ENCODE measurements around the gene IFIT1. TPM values are rescaled to one million over a fixed set of nuclear protein-coding genes. Genes with fewer than 3 reads are reported as not detected.
"Not testable (repeated sequence)": the region's sequence is repeated elsewhere in the genome, so short reads cannot be mapped to it uniquely, and the experiment has no call there.

Gene IFIT1
- total RNA-seq, 1 experiment from 2014 or later = 26.9 TPM

DNA sequence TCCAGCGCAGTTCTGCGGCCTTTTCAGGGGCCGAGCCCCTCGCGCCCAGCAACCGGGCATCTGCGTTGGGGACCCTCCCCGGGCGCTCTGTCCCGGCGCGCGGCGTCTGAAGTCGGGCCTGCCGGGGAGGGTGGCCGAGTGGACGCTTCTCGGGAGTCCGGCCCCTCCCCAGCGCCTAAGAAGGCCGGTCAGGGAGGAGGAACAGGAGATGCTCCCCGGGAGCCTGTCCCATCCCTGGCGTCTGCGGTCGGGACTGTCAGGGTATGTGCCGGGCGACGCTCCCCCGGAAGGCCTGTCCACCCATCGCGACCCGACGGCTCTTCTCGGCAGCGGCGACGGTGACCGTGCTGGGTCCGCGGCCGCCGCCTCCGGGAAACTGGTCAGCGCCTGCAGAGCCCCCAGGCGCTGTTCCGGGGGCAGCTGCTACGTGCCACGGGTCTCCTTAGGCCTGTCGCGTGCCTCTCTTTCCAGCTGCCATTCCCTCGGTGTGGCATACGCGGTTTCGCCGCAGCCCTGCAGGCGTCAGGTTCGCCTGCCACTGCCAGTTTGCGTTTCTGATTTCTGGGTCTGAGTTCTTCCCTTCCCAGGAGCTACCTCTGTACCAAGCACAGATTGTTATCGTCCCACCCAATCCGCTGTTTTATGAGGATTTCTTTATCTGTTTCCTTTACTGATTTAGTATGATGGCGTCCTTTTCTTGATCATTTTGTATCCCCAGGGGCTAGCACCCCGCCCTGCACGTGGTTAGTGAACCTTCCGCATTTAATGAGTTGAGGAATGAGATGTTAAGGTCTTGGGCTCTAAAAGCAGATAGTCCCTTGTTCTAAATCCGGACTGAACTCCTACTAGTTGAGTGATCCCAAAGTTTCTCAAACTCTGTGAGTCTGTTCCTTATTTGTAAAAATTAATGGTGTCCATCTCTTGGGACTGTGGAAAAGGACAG is 22.7 kb downstream of the IFIT1 start:
- peak; percentile 77 for DNase-seq (ENCODE audit: low read depth)
- in situ Hi-C loops (cut with HindIII; ENCODE audit: low pct_unique_long_range_greater_than_20kb, low sequenced_read_pairs) = no loop called here

DNA sequence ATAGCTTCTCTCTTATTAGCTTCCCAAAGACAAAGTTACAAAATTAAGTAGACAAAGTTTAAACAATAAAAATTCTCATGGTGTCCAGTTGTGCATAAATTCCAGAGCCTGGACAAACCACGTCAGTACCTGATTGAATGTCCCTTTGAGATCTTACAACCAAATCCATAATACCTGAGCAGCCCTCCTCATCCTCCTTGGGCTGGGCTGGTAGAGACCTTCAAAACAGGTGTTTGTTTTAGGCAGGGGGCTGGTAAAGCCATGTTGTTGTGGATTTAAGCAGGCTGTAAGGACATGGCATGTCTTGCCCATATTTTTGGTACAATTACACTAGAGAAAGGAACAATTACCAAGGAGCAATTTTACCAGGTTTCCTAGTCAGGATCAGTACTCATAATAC is 24.0 kb downstream of the IFIT1 start:
- no peak for DNase-seq (ENCODE audit: low read depth)
- in situ Hi-C loops (cut with HindIII; ENCODE audit: low pct_unique_long_range_greater_than_20kb, low sequenced_read_pairs) = no loop called here

DNA sequence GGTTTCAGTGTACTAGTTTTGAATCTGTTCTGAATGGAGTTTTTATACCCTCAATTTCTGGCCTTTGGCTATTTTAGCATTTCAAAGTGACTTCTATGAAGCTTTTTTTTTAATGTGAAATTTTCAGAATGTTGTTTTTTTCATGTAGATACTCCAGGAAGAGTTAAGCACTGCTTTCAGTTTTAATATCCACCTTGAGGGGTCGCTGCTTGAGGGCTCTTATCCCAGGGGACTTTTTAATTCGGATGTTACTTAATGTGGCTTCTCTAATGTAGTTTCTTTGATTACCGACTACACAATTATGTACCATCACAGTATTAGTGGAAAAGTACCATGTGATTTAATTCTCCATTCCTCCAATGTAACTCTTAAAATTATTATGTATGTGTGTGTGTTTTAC is 27.1 kb downstream of the IFIT1 start:
- DNase-seq (ENCODE audit: low read depth) = no peak
- in situ Hi-C loops (cut with HindIII; ENCODE audit: low pct_unique_long_range_greater_than_20kb, low sequenced_read_pairs) = no loop called here

DNA sequence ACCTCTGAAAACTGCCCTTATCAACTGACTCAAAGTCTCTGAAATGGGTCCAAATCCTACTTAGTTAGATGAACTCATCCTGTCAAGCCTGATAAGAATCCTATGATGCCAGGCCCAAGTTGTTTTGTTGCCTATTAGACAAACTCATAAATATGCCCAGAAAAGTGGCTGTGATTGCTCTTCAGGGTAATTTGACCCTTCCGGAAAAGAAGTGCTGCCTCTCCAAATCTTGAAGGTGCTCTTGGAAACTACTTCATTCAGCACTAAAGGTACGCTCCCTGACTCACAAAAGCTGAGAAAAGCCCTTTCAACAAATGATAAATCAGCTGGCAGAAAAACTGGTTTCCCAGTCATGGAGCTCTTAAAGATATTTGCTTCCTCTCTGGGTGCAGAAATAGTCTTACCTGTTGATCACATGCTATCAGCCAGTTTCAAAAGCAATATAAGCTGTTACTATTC is 28.6 kb downstream of the IFIT1 start:
- in situ Hi-C loops (cut with HindIII; ENCODE audit: low pct_unique_long_range_greater_than_20kb, low sequenced_read_pairs) = no loop called here
- no peak for DNase-seq (ENCODE audit: low read depth)

DNA sequence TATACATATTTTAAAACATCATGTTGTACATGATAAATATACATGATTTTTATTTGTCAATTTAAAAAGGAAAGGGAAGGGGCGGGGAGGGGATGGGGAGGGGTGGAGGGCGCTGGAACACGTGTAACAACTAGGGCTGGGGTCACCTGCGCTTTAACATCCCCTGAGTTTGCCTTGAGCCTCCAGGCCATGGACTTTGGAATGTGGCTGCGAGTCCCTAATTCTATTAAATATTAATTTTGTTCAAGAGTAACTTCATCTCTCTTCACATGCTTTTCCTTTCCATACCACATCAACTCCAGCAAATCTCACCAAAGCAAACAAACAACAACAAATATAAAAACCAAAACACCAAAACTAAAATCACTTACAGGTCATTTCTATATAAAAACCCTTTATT is 32.6 kb downstream of the IFIT1 start:
- in situ Hi-C loops (cut with HindIII; ENCODE audit: low pct_unique_long_range_greater_than_20kb, low sequenced_read_pairs) = no loop called here
- no peak for DNase-seq (ENCODE audit: low read depth)

DNA sequence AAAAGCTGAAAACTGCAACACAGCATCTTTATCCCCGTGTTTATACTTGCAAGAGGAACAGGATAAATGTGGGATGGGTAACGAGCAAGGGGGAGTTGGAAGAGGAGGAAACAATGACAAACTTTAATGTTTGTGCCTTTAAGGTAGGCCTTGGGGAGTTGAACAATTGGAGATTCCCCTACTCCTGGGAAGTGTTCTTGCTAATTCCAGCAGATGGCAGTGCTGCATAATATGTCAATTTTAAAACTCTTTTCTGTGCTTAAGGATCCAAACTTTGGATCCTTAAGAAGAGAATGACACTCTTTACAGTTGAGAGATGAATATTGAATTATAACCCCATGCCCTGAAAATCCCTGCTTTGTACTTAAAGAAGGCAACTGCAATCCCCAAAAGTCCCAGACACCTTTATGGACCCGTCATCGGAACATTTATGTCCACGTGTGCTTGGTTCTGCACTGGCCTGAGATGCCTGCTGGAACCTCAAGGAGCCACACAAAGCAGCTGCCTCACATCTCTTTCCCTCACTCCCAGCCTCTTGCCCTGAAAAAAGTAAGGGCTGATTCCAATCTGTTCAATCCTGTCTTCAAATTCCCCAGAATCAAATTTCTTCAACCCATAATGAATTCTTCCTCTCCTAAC is 33.9 kb downstream of the IFIT1 start:
- DNase-seq (ENCODE audit: low read depth) = peak; percentile 48
- in situ Hi-C loops (cut with HindIII; ENCODE audit: low pct_unique_long_range_greater_than_20kb, low sequenced_read_pairs) = no loop called here

DNA sequence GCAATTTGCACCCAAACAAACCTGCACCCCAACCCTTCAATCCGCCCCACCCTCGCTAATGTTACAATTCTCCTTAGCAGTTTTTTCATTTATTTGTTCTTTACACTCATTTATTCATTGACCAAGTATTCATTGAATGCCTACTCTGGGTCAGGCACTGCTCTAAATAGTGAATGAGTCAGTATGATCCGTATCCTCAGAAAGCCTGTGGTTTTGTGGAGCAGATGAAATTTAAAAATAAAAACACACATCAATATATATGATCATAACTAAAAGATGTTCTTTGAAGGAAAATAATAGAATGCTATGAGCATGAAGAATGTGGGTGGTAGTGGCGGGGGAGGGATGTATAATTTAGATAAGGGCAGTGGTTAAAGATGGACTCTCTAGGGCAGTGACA is 35.2 kb downstream of the IFIT1 start:
- DNase-seq (ENCODE audit: low read depth) = no peak
- in situ Hi-C loops (cut with HindIII; ENCODE audit: low pct_unique_long_range_greater_than_20kb, low sequenced_read_pairs) = no loop called here

DNA sequence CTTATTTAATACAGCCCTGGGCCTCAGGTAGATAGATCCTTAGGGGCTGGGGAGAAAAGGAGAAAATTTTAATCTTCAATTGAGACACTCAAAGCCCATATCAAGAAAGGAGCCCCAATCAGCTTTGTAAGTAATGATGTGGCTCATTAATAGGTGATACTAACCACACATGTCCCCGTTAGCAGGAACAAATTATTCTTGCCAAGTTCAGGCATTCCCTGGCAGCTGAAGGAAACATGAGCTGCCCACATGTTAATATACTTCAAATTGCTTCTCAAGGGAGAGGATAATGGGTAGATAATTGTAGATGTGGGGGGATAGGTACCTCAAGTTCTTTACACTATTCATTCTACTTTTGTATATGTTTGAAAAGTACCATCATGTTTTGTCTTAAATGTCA is 36.5 kb downstream of the IFIT1 start:
- in situ Hi-C loops (cut with HindIII; ENCODE audit: low pct_unique_long_range_greater_than_20kb, low sequenced_read_pairs) = no loop called here
- DNase-seq (ENCODE audit: low read depth) = no peak

DNA sequence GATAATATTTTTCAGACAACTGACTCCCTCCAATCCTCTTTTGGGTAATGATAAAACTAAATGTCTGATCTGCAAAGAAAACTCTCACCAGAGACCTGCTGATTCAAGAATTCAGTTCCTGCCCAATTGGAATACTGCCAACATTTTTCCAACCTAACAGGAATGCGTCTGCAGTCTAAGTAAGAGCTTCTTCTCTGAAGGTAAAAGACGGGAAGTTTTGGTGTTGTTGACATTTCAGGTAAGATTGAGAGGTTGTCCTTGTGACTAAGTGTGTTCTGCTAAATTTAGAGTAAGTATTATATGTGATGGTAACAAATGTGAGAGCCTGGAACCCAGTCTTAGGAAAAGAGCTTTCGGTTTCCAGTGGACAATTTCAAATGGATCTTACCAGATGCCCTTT is 39.6 kb downstream of the IFIT1 start:
- in situ Hi-C loops (cut with HindIII; ENCODE audit: low pct_unique_long_range_greater_than_20kb, low sequenced_read_pairs) = no loop called here
- DNase-seq (ENCODE audit: low read depth) = peak; percentile 52

DNA sequence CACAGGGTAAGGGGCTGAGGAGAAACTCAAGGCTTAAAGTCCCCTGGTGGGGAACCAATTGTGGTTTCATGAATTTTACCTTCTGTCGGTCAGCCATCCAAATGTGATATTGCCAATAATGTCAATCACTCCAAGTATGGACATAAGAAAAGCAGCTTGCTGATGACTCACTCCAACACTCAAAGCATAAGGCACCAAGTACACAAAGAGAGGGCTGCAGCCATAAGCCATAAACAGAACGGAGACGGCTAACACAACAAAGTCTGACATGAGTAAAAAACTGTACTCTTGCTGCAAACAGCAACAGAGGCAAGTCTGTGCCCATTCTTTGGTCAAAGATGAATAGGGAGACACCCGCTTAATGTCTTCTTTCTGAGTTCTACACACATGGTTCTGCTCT is 46.1 kb downstream of the IFIT1 start:
- in situ Hi-C loops (cut with HindIII; ENCODE audit: low pct_unique_long_range_greater_than_20kb, low sequenced_read_pairs) = no loop called here

DNA sequence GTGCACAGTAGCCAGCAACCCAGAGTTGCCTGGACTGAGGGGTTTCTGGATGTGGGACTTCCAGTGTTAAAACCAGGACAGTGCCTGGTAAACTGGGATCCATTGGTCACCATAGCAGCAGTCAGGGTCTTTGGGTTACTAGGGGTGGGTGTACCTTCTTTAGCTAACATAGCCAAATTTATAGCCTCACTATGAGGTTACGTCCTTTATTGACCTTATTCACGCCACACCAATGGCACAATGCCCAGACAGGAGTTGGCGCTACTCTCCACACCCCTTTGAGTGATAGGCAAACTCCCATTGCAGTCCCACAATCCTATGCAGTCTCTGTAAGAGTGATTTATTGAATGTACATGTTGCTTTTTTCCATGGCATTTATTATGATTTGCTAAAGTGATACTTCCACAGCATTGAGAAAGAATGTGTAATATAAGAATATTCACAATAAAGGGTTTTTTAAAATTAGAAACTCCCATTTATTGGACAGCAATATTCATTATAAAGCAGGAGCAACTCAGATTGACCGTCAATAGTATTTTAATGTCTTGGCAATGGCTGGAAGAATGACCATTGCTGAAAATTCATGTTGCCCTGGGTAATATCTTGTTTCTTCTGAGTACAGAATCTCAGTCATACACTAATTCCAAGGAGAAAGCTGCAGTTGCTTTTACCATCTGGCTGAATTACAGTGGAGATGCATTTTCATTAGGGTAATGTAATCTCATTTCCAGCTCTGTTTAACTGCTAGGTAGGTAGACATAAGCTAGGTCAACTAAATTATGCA is 48.0 kb downstream of the IFIT1 start:
- in situ Hi-C loops (cut with HindIII; ENCODE audit: low pct_unique_long_range_greater_than_20kb, low sequenced_read_pairs) = no loop called here

More for the DNA sequence above, 46.1 kb downstream of the IFIT1 start:
- DNase-seq (ENCODE audit: low read depth) = no peak

DNA sequence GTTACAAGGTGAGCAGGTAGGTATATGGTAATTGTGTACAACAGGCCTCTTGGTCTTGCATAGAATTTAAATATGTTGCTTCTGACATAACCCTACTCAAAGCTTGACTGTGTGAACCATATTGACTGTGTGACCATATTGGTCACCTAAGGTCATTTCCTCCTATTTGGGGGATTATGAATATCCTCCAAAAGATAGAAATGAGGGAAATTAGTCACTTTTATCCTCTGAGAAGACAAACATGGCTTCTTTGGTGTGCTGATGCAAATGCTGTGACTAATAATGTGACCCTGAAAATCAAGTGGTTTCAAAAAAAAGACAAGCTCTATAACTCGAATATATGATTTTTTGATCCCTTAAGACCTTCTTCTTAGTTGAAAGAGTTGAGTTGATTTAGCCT is 49.9 kb downstream of the IFIT1 start:
- in situ Hi-C loops (cut with HindIII; ENCODE audit: low pct_unique_long_range_greater_than_20kb, low sequenced_read_pairs) = no loop called here
- no peak for DNase-seq (ENCODE audit: low read depth)

More for the DNA sequence above, 48.0 kb downstream of the IFIT1 start:
- DNase-seq (ENCODE audit: low read depth) = no peak

DNA sequence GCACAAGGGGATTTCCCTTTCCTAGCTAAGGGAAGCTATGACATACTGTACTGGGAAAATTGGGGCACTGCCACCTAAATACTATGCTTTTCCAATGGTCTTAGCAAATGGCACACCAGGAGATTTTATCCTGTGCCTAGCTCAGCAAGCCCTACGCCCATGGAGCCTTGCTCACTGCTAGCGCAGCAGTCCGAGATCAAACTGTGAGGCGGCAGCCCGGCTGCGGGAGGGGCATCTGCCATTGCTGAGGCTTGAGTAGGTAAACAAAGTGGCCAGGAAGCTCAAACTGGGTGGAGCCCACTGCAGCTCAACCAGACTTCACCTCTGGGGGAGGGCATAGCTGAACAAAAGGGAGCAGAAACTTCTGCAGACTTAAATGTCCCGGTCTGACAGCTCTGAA is 52.4 kb downstream of the IFIT1 start:
- DNase-seq (ENCODE audit: low read depth); in situ Hi-C loops (cut with HindIII; ENCODE audit: low pct_unique_long_range_greater_than_20kb, low sequenced_read_pairs): not testable (repeated sequence)

DNA sequence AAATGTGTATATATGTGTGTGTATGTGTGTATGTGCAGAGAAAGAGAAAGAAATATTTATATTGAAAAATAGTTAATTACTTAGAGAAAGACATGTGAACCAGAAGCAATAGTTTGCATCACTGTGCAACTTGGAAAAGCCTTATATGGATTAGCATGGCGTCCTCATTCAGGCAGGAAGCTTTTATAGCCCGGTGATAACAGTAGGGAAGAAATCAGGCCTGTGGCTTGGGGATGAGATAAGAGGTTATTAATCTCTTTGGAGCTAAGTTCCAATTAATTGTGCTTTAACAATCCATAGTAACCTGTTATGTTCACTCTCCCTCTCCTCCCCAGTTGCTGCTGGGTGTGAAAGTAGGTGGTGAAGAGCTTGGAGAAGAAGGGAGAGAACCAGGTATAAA is 58.5 kb downstream of the IFIT1 start:
- in situ Hi-C loops (cut with HindIII; ENCODE audit: low pct_unique_long_range_greater_than_20kb, low sequenced_read_pairs) = no loop called here

DNA sequence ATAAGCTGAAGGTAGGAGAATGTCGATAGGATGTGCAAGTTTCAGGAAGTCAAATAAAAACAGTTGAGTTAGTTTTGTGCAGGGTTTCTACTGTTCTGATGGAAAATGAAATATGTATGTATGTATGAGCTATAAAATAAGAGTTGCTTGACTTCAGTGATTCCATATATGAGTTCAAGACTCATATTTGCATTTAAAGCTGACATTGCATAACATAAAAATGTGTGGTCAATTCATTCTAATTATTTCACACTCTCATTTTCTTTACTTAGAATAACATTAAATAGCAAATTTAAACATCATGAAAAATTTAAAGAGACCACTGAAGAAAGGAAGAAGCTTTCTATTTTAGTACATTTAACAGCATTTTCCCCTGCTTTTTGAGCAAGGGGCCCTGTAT is 59.8 kb downstream of the IFIT1 start:
- no peak for DNase-seq (ENCODE audit: low read depth)
- in situ Hi-C loops (cut with HindIII; ENCODE audit: low pct_unique_long_range_greater_than_20kb, low sequenced_read_pairs) = no loop called here

More for the DNA sequence above, 58.5 kb downstream of the IFIT1 start:
- no peak for DNase-seq (ENCODE audit: low read depth)

DNA sequence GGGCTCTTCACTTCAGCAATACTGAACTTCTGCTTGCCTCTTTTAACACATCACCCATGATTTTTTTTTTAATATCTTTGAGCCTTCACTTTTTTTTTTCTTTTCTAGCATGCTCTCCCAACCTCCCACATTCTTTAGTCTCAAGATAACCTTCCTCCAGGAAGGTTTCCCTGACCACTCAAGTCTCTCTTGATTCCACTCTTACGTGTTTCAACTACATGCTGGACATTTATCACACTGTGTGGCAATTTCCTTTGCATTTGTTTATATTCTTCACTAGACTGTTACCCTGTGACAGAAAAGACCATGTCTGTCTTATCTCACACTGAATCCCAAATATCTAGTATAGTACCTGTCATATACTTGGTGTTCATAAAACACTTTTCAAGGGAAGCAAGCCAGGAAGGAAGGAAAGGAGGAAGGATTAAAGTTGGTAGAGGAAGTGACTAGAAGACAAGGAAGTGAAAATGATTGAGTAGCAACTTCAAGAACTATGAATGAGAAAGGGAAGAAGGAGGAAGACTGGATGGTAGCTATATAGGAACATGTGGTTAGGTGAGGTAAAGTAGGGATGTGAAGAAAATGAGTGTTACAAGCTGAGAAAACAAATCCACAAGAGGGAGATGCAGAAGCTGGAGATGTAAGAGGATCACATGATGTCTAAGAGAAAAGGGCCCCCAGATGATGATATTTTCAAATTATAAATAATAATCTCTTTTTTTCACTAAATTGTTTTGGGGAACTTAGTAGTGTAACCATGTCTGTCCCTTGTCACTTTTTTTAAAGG is 62.3 kb downstream of the IFIT1 start:
- DNase-seq (ENCODE audit: low read depth) = no peak
- in situ Hi-C loops (cut with HindIII; ENCODE audit: low pct_unique_long_range_greater_than_20kb, low sequenced_read_pairs) = no loop called here

Data from Caki2 (cell line).